Pancreas (tissue), 10 donors: ENCODE results near the gene TMEM250. TPM values are rescaled to one million over a fixed set of nuclear protein-coding genes. Genes with fewer than 3 reads are reported as not detected.
A peak's percentile ranks its signal among the peaks of the same experiment; 100 is the strongest.

Experiments
- ATAC-seq, 4 donors: fragments of 200-7000 bp; cut with Tn5 transposase; one replicate each; pipeline versions ENCODE4 v1.8.0 to v1.9.1; 2020; ENCODE audit warnings: mild to moderate bottlenecking in 4 of 4, moderate library complexity in 4 of 4
- DNase-seq, 6 donors: peaks; one replicate each; pipeline ENCODE4 v3.0.0-alpha.2; 2020
- FAIRE-seq: peaks from 2 replicates; lab custom pipeline; 2012; peaks lifted over from hg19 to GRCh38; lab: Jason Lieb, UNC
- H3K27ac ChIP-seq, 4 donors: fragments of 200-600 bp; sonication (generic); 1 replicate in 3 of 4; 2 replicates in 1 of 4; pipeline versions ENCODE4 v1.5.0 to v1.8.0; 2020
- H3K27me3 ChIP-seq, 4 donors: fragments of 200-600 bp; one replicate each; pipeline ENCODE4 v1.8.0; 2021
- H3K36me3 ChIP-seq, 3 donors: fragments of 200-600 bp; sonication (generic) in 1 of 3; one replicate each; pipeline versions ENCODE4 v1.5.0 to v1.8.0; 2020 to 2021
- H3K4me1 ChIP-seq, 3 donors: fragments of 200-600 bp; one replicate each; pipeline ENCODE4 v1.8.0; 2021
- H3K4me3 ChIP-seq, 4 donors: fragments of 200-600 bp; sonication (generic) in 2 of 4; one replicate each; pipeline versions ENCODE4 v1.5.0 to v1.8.0; 2020 to 2021
- H3K9me3 ChIP-seq, 4 donors: fragments of 200-600 bp; one replicate each; pipeline ENCODE4 v1.8.0; 2021
- WGBS, 2 donors: extraction: QIAGEN DNeasy Blood & Tissue Kit; methylation state at CpG; one replicate each; pipeline ENCODE4 v1.1.7; 2013; 5-methylcytosine and 5-hydroxymethylcytosine counted together
- intact Hi-C, 3 donors: fragments of 100-400 bp; cut with DNase I; formaldehyde crosslinking; loops; one replicate each; pipeline versions ENCODE4 v1.11.1 to v1.14.2; 2022
- polyA plus RNA-seq, 2 donors: library from polyadenylated mRNA; stranded (reverse); fragments of 200-250 nt; gene quantifications; one replicate each; pipeline ENCODE4 v1.2.3, GENCODE V29; 2013
- total RNA-seq, 6 donors: library from RNA; stranded (reverse); fragmentation: NEBNext Ultra II Directional in 4 of 6; extraction: Animal tissue kit (Norgen Biotek cat#: 25700) in 4 of 6; gene quantifications; one replicate each; pipeline versions ENCODE4 v1.2.1 to v1.2.4, GENCODE V29; 2021 to 2023
- TF ChIP-seq, protein P1 (sequence below), 4 donors: fragments of 200-600 bp; sonication (generic) in 3 of 4; IDR thresholded peaks; one replicate each; pipeline versions ENCODE4 v1.5.0 to v1.8.0; 2021; ENCODE audit warnings: antibody characterized with exemption in 4 of 4
- donor health status: healthy with polysubstance abuse.
- donor health status: DM: no; HTN: no; CAD: no; lungs with moderate emphysema.
- donor health status: DM: no; HTN: no; CAD: no.
- donor health status: control.
- donor health status: control.
- donor health status: Bipolar disorder and iron deficiency.
- donor health status: DM: yes; HTN: yes; CAD: no.
- donor health status: DM: no; HTN: no; CAD: no.
- donor health status: DM: no; HTN: no; CAD: no.
- donor health status: DM: yes; HTN: yes; CAD: no.

Gene TMEM250
- total and polyA plus RNA-seq, 8 donors = 8.0 to 17.8 (median 11.8) TPM

DNA sequence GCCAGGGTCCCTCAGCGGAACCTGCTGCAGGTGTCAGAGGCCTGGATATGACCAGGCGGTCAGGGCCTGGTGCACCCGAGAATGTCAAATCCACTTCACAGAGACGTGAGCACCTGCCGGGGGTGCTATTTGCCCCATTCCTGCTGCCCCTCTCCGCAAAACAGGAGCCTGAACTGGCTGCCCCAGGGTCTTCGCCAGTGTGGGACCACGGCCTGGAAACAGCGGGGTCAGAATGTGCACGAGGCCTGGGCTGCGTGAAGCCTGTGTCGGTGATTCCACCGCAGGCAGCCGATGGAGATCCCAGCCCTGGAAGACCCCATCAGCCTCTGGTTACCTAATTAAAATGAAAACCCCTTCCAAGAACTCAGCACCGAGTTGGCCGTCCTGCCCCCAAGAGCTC is 41.2 kb upstream of the TMEM250 start:
- intact Hi-C loops = no loop called here
- Histone ChIP-seq H3K36me3 (no peaks in the 10 kb centered on the region), H3K4me3 (no peak overlapping the region), H3K9me3 (no peaks in the 10 kb centered on the region), H3K27me3 (no peaks in the 10 kb centered on the region), H3K4me1 (no peaks in the 10 kb centered on the region), H3K27ac (no peak overlapping the region)
- no peak for FAIRE-seq
- DNase-seq = peak in 1 of 6 donors; percentile 41
- TF ChIP-seq, protein P1, sequence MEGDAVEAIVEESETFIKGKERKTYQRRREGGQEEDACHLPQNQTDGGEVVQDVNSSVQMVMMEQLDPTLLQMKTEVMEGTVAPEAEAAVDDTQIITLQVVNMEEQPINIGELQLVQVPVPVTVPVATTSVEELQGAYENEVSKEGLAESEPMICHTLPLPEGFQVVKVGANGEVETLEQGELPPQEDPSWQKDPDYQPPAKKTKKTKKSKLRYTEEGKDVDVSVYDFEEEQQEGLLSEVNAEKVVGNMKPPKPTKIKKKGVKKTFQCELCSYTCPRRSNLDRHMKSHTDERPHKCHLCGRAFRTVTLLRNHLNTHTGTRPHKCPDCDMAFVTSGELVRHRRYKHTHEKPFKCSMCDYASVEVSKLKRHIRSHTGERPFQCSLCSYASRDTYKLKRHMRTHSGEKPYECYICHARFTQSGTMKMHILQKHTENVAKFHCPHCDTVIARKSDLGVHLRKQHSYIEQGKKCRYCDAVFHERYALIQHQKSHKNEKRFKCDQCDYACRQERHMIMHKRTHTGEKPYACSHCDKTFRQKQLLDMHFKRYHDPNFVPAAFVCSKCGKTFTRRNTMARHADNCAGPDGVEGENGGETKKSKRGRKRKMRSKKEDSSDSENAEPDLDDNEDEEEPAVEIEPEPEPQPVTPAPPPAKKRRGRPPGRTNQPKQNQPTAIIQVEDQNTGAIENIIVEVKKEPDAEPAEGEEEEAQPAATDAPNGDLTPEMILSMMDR (IDR thresholded peaks at IDR 0.05) = no peak
- no peak for ATAC-seq
- 82 to 90% methylated on average over 16 of the region's 16 CpGs for whole genome bisulfite sequencing, 2 donors

DNA sequence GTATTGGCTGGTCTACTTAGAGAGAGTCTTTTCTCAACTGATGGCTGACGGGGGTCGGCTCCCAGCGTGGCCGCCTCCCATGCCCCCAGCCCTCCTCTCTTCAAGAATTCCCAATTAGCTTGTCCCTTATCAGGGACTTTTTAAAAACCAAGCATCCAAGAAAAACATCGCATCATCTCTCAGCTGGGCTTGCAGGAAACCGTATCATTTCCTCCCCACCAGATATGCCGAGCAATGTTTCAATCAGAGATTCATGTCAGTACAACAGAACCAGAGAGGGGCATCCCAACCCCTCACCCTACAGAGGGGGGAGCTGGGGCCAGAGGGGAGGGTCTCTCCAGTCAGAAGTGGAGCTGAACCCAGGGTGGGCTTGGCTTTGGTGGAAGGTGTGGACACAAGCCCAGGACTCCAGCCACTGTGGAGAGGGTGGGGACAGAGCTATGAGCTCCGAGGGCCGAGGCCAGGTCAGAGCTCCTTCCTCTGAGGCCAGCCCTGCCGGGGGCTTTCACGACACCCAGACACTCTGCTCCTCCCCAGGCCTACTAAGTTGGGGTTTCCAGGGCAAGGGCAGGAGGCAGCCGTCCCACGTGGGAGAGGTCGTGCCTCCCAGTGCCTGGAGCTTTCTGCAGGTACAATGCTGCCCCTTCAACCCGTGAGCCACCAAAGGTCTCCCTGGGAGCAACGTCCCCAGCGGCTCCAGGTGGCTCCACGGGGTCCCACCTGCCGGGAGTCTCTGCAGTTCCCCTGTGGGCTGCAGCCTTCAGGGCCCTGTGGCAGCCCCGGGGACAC is 39.0 kb upstream of the TMEM250 start:
- H3K9me3 ChIP-seq = no peaks in the 10 kb centered on the region
- no peaks in the 10 kb centered on the region for H3K36me3 ChIP-seq
- TF ChIP-seq, protein P1 (IDR thresholded peaks at IDR 0.05) = no peak
- DNase-seq = peak in 1 of 6 donors; percentile 52
- H3K4me3 ChIP-seq = no peak overlapping the region
- no peak for FAIRE-seq
- no peaks in the 10 kb centered on the region for H3K4me1 ChIP-seq
- ATAC-seq = no peak
- H3K27ac ChIP-seq = no peak overlapping the region
- intact Hi-C loops = no loop called here
- H3K27me3 ChIP-seq = no peaks in the 10 kb centered on the region
- WGBS, 2 donors = 61 to 69% methylated on average over 20 of the region's 20 CpGs

DNA sequence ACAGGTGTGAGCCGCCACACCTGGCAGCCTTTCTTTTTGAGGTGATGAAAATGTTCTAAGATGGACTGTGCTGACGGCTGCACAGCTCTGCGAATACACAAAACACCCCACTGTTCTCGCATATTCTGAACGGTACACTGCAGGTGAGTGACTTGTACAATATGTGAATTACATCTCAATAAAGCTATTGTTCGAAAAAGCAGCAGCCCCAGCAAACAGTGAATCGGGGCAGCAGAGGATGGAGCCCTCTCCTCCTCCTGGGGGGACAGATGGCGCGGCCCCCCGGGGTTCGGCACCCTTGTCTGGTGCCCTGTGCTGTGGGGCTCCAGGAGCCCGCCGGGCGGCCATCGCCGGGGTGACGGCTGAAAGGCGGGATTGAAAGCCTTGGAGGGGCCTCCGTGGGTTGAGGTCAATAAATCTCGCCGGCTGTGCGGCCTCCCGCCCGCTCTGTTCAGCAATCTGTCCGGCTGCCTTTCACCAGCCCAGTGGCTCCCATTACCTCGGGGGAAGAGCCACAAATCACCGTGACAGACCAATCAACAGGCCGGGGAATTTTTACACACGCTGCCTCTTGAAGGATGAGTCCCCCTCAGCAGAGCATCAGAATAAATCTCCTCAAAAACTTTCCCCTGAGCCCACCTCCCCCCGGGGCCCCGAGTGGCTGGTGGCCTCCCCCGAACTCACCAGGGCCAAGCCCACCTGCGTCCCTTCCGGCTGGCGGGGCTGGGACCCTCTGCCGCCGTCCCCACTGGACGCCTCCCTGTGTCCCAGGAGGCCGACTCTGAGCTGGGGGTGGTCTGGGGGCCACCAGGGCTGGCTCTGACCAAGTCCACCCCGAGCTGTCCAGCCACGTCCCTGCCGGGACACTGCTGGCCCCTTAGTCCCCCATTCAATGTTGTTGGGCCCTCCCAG is 37.8 kb upstream of the TMEM250 start:
- Histone ChIP-seq H3K4me1 (no peaks in the 10 kb centered on the region), H3K4me3 (no peak overlapping the region), H3K27me3 (no peaks in the 10 kb centered on the region), H3K9me3 (no peaks in the 10 kb centered on the region), H3K36me3 (no peaks in the 10 kb centered on the region), H3K27ac (no peak overlapping the region)
- 50 to 59% methylated on average over 42 of the region's 42 CpGs for WGBS, 2 donors
- FAIRE-seq (no peak), DNase-seq (peak in 1 of 6 donors; percentile 46), ATAC-seq (no peak)
- TF ChIP-seq, protein P1 (IDR thresholded peaks at IDR 0.05) = no peak
- intact Hi-C loops = no loop called here

DNA sequence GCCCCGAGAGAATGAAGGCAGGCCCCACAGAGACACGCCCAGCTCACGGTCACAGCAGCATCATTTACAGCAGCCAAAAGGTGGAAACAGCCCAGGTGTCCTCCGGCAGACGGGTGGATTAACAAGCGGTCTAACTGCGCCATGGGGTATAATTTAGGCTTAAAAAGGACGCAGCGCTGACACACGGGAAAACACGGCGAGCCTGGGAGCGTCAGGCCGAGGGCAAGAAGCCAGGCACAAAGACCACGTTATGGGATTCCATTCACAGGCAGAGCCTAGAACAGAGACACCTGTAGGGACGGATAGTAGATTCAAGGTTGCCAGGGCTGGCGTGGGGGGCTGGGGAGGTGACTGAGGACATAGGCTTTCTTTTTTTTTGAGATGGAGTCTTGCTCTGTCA is 36.9 kb upstream of the TMEM250 start:
- H3K36me3 ChIP-seq = no peaks in the 10 kb centered on the region
- no peaks in the 10 kb centered on the region for H3K4me1 ChIP-seq
- TF ChIP-seq, protein P1 (IDR thresholded peaks at IDR 0.05) = no peak
- H3K27me3 ChIP-seq = no peaks in the 10 kb centered on the region
- no peak for DNase-seq
- no peak overlapping the region for H3K4me3 ChIP-seq
- H3K9me3 ChIP-seq = no peaks in the 10 kb centered on the region
- no peak overlapping the region for H3K27ac ChIP-seq
- intact Hi-C loops = no loop called here
- FAIRE-seq = no peak
- ATAC-seq = no peak
- WGBS, 2 donors = 69 to 81% methylated on average over 17 of the region's 17 CpGs
